ENCODE measurements around the gene MAN1C1.
"Not testable (repeated sequence)": the region's sequence is repeated elsewhere in the genome, so short reads cannot be mapped to it uniquely, and the experiment has no call there.

Gene MAN1C1

GRCh38 chr1:25683731-25684130 lies 67.1 kb downstream of the MAN1C1 start:
- DNase-seq, result no peak

- no peak for DNase-seq
Observed at GRCh38 chr1:25684216-25684965, 67.8 kb downstream of the MAN1C1 start.

GRCh38 chr1:25685211-25685750 lies 68.7 kb downstream of the MAN1C1 start:
- DNase-seq, result no peak

- DNase-seq, result no peak
Observed at GRCh38 chr1:25685938-25686665, 69.5 kb downstream of the MAN1C1 start.

GRCh38 chr1:25687221-25688017 lies 70.8 kb downstream of the MAN1C1 start:
- DNase-seq, result no peak

GRCh38 chr1:25688390-25689119 lies 72.0 kb downstream of the MAN1C1 start:
- DNase-seq, result no peak

- no peak for DNase-seq
Observed at GRCh38 chr1:25689686-25690381, 73.2 kb downstream of the MAN1C1 start.

GRCh38 chr1:25690396-25690956 lies 73.9 kb downstream of the MAN1C1 start:
- DNase-seq, result no peak

- DNase-seq, result no peak
Observed at GRCh38 chr1:25691211-25691610, 74.6 kb downstream of the MAN1C1 start.

GRCh38 chr1:25692560-25692959 lies 76.0 kb downstream of the MAN1C1 start:
- no peak for DNase-seq

- DNase-seq, result no peak
Observed at GRCh38 chr1:25694167-25695007, 77.8 kb downstream of the MAN1C1 start.

- no peak for DNase-seq
Observed at GRCh38 chr1:25695090-25695770, 78.6 kb downstream of the MAN1C1 start.

- DNase-seq, result no peak
Observed at GRCh38 chr1:25695771-25696311, 79.2 kb downstream of the MAN1C1 start.

- DNase-seq, result not testable (repeated sequence)
Observed at GRCh38 chr1:25696643-25697042, 80.1 kb downstream of the MAN1C1 start.

- DNase-seq, result no peak
Observed at GRCh38 chr1:25697435-25698217, 81.0 kb downstream of the MAN1C1 start.

- DNase-seq, result no peak
Observed at GRCh38 chr1:25698252-25698651, 81.7 kb downstream of the MAN1C1 start.

GRCh38 chr1:25699059-25699458 lies 82.5 kb downstream of the MAN1C1 start:
- not testable (repeated sequence) for DNase-seq

GRCh38 chr1:25699500-25700143 lies 83.0 kb downstream of the MAN1C1 start:
- no peak for DNase-seq
